ENCODE results near the gene SH3GLB2. TPM values are rescaled to one million over a fixed set of nuclear protein-coding genes. Genes with fewer than 3 reads are reported as not detected.

The SH3GLB2 gene
- total and polyA plus RNA-seq, 10 of the 15 experiments (the other 5 are each of a cell fraction or from before 2014, with no cell fraction given): 0.21 to 61.3 (median 30.8) TPM

GRCh38 chr9:128986671-128987070, 41.5 kb downstream of the SH3GLB2 start:
- 98% methylated on average over 5 of the region's 5 CpGs for WGBS (ENCODE audit: insufficient coverage, insufficient replicate concordance, low lambda C conversion rate, missing lambda C conversion rate)
- POLR2A ChIA-PET: no interaction called here
- Histone ChIP-seq H3K36me3 (ENCODE audit: control insufficient read depth in 2 of 2, insufficient read depth in 2 of 2, low read length in 1 of 2) (peaks cover 19 to 40% of the 10 kb centered on the region in 2 experiments), H3K9me3 (replicated peaks; ENCODE audit: control insufficient read depth, insufficient read depth, low read length) (no peaks in the 10 kb centered on the region), H3K9ac (ENCODE audit: control insufficient read depth, insufficient read depth, low read length) (no peak overlapping the region), H2AFZ (ENCODE audit: control insufficient read depth, low read depth, low read length) (no peak overlapping the region), H3K4me3 (no peak overlapping the region), H3K27ac (ENCODE audit: control insufficient read depth, insufficient read depth) (no peak overlapping the region), H3K4me2 (ENCODE audit: control insufficient read depth, insufficient read depth) (no peak overlapping the region), H3K79me2 (ENCODE audit: control insufficient read depth, insufficient read depth, low read length) (no peaks in the 10 kb centered on the region), H4K20me1 (ENCODE audit: control insufficient read depth, insufficient read depth) (no peaks in the 10 kb centered on the region), H3K27me3 (replicated peaks in 1 of 2; ENCODE audit: control insufficient read depth in 2 of 2, insufficient read depth in 2 of 2, low read length in 1 of 2) (no peaks in the 10 kb centered on the region), H3K4me1 (ENCODE audit: control insufficient read depth, insufficient read depth, low read length) (no peaks in the 10 kb centered on the region)
- no peak for DNase-seq (ENCODE audit: low read depth, low spot score)
- in situ Hi-C loops (cut with MboI): no loop called here
- ATAC-seq: no peak
- intact Hi-C loops (cut with micrococcal nuclease; ENCODE audit: unreplicated experiment): no loop called here
- TF ChIP-seq LARP7 (IDR thresholded peaks at IDR 0.05) (no peak), STAT1 (conservative IDR thresholded peaks at IDR 0.05) (no peak)
- SMC1A ChIA-PET (ENCODE audit: uncharacterized antibody, unreplicated experiment): no interaction called here
- FAIRE-seq: no peak
- no TSS peak for BruUV-seq (replicated peaks)
- CTCF ChIA-PET: no interaction called here
- RAD21 ChIA-PET (ENCODE audit: unreplicated experiment): no interaction called here

- DNase-seq (ENCODE audit: low read depth, low spot score) (no peak), ATAC-seq (no peak), FAIRE-seq (no peak)
- RAD21 ChIA-PET (ENCODE audit: unreplicated experiment): no interaction called here
- Histone ChIP-seq H3K27me3 (replicated peaks in 1 of 2; ENCODE audit: control insufficient read depth in 2 of 2, insufficient read depth in 2 of 2, low read length in 1 of 2) (no peaks in the 10 kb centered on the region), H3K9ac (ENCODE audit: control insufficient read depth, insufficient read depth, low read length) (no peak overlapping the region), H3K4me2 (ENCODE audit: control insufficient read depth, insufficient read depth) (no peak overlapping the region), H4K20me1 (ENCODE audit: control insufficient read depth, insufficient read depth) (no peaks in the 10 kb centered on the region), H3K4me1 (ENCODE audit: control insufficient read depth, insufficient read depth, low read length) (no peaks in the 10 kb centered on the region), H3K27ac (ENCODE audit: control insufficient read depth, insufficient read depth) (no peak overlapping the region), H3K4me3 (no peak overlapping the region), H2AFZ (ENCODE audit: control insufficient read depth, low read depth, low read length) (no peak overlapping the region), H3K36me3 (ENCODE audit: control insufficient read depth in 2 of 2, insufficient read depth in 2 of 2, low read length in 1 of 2) (peaks cover 18 to 51% of the 10 kb centered on the region in 2 experiments), H3K79me2 (ENCODE audit: control insufficient read depth, insufficient read depth, low read length) (no peaks in the 10 kb centered on the region), H3K9me3 (replicated peaks; ENCODE audit: control insufficient read depth, insufficient read depth, low read length) (no peaks in the 10 kb centered on the region)
- intact Hi-C loops (cut with micrococcal nuclease; ENCODE audit: unreplicated experiment) (no loop called here), in situ Hi-C loops (cut with MboI) (no loop called here)
- POLR2A ChIA-PET: no interaction called here
- SMC1A ChIA-PET (ENCODE audit: uncharacterized antibody, unreplicated experiment): no interaction called here
- no TSS peak for BruUV-seq (replicated peaks)
- 98% methylated on average over 8 of the region's 8 CpGs for WGBS (ENCODE audit: insufficient coverage, insufficient replicate concordance, low lambda C conversion rate, missing lambda C conversion rate)
- CTCF ChIA-PET: interaction anchor here (0.6 to 0.7 kb wide), 2 partner anchors 19 to 143 kb away, joined by 3 read pairs; no protein-coding TSS in a partner anchor
- TF ChIP-seq TCF12 (IDR thresholded peaks at IDR 0.05; ENCODE audit: low read depth, low read length) (no peak), ZNF384 (IDR thresholded peaks at IDR 0.05; ENCODE audit: borderline replicate concordance, low read depth, low read length) (no peak), SMAD1 (IDR thresholded peaks at IDR 0.05; ENCODE audit: low read depth, partially characterized antibody) (no peak), LARP7 (IDR thresholded peaks at IDR 0.05) (no peak), SREBF1 (IDR thresholded peaks at IDR 0.05; ENCODE audit: low read length) (no peak), MEF2A (IDR thresholded peaks at IDR 0.05; ENCODE audit: insufficient read depth, low read depth, low read length) (no peak), E4F1 (IDR thresholded peaks at IDR 0.05; ENCODE audit: borderline replicate concordance, partially characterized antibody) (no peak), CBFB (IDR thresholded peaks at IDR 0.05; ENCODE audit: low read depth) (no peak), HDAC2 (IDR thresholded peaks at IDR 0.05) (no peak), REST (IDR thresholded peaks at IDR 0.05; ENCODE audit: low read depth, low read length) (no peak)
- TF ChIP-seq, protein P1, sequence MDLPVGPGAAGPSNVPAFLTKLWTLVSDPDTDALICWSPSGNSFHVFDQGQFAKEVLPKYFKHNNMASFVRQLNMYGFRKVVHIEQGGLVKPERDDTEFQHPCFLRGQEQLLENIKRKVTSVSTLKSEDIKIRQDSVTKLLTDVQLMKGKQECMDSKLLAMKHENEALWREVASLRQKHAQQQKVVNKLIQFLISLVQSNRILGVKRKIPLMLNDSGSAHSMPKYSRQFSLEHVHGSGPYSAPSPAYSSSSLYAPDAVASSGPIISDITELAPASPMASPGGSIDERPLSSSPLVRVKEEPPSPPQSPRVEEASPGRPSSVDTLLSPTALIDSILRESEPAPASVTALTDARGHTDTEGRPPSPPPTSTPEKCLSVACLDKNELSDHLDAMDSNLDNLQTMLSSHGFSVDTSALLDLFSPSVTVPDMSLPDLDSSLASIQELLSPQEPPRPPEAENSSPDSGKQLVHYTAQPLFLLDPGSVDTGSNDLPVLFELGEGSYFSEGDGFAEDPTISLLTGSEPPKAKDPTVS (IDR thresholded peaks at IDR 0.05; ENCODE audit: low read depth, low read length): no peak
These were observed 44.6 kb downstream of the SH3GLB2 start for GRCh38 chr9:128983536-128983935.
